Measurements from ENCODE around the gene TMEM190.
"Not testable (repeated sequence)": the region's sequence is repeated elsewhere in the genome, so short reads cannot be mapped to it uniquely, and the experiment has no call there.

TMEM190 gene

GRCh38 chr19:55376241-55376933, at the start of gene TMEM190:
Gene TMEM190 (plus strand): TSS chr19:55376826. CDS start chr19:55376854, 28 bp downstream.
- no peak for DNase-seq (ENCODE audit: low read depth)

DNA sequence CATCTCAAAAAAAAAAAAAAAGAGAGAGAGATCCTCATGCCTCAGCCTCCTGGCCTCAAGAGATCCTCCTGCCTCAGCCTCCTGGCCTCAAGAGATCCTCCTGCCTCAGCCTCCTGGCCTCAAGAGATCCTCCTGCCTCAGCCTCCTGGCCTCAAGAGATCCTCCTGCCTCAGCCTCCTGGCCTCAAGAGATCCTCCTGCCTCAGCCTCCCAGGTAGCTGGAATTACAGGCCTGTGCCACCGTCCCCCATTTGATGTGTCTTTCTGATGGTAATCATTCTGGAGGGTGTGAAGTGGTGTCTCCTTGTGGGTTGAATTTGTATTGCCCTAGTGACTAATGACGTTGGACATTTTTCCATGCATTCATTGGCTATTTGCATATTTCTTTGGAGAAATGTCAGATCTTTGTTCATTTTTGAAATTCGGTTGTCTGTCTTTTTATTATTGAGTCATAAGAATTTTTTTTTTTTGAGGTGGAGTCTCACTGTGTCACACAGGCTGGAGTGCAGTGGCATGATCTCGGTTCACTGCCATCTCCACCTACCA, 47.8 kb upstream of the TMEM190 start:
- DNase-seq (ENCODE audit: low read depth) = not testable (repeated sequence)

GRCh38 chr19:55329791-55330190, 46.8 kb upstream of the TMEM190 start:
- DNase-seq (ENCODE audit: low read depth) = not testable (repeated sequence)

DNA sequence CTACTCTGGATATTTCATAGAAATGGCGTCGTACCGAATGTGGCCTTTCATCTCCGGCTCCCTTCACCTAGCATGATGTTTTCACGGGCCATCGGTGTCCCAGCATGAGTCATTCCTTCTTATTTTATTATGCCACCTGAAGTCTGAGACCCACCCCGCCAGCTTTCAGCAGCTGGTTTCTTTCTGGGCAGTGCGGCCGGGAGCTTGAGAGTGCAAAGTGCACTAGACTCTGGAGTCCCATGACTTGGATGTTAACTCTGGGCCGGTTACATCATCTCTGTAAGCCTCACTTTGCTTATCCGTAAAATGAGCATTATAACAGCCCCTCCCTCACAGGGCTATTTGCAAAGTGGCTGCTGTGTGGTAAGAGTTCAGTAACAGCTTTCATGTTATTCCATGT, 42.8 kb upstream of the TMEM190 start:
- no peak for DNase-seq (ENCODE audit: low read depth)

DNA sequence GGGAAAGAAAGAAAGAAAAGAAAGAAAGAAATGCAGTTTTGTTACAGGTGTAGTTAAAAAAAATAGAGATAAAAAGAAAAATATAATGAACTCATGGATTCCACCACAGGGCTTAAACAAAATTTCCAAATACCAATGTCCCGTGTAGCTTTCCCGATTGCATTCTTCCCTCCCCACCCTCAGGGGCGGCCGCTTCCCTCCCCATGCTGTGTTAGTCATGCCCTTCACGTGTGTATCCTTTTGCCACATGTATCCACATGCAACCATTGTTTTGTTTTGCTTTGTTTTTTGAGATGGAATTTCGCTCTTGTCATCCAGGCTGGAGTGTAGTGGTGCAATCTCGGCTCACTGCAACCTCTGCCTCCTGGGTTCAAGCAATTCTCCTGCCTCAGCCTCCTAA, 40.5 kb upstream of the TMEM190 start:
- DNase-seq (ENCODE audit: low read depth) = no peak

- peak; percentile 100 for DNase-seq (ENCODE audit: low read depth)
Measured at GRCh38 chr19:55339105-55339888, 37.3 kb upstream of the TMEM190 start, which contains the start of gene KMT5C. Gene KMT5C (plus strand): TSS chr19:55339876. CDS start chr19:55341937, 2,061 bp downstream.

- DNase-seq (ENCODE audit: low read depth) = no peak
Measured at GRCh38 chr19:55339889-55340783, 36.5 kb upstream of the TMEM190 start.

- no peak for DNase-seq (ENCODE audit: low read depth)
Measured at GRCh38 chr19:55340784-55341147, 35.9 kb upstream of the TMEM190 start.

DNA sequence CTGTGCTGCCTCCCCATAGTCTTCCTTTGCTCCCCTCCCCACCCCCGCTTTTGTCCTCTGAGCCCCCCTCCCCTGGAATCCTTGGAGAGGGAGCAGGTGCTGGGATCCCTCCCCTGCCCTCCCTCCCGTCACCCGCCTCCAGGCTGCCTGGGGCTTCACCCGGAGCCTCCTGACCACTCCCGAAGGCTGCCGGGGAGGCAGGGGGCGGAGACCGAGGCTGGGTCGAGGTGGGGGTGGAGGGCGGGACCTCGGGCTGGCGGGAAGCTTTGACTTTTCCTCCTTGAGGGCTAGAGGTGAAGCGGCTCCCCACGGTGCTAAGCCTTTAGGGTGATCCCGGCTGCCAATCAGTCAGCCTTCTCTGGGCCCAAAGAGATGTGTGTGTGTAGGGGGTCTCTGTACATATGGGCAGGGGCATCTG, 35.4 kb upstream of the TMEM190 start:
- peak; percentile 17 for DNase-seq (ENCODE audit: low read depth)

DNA sequence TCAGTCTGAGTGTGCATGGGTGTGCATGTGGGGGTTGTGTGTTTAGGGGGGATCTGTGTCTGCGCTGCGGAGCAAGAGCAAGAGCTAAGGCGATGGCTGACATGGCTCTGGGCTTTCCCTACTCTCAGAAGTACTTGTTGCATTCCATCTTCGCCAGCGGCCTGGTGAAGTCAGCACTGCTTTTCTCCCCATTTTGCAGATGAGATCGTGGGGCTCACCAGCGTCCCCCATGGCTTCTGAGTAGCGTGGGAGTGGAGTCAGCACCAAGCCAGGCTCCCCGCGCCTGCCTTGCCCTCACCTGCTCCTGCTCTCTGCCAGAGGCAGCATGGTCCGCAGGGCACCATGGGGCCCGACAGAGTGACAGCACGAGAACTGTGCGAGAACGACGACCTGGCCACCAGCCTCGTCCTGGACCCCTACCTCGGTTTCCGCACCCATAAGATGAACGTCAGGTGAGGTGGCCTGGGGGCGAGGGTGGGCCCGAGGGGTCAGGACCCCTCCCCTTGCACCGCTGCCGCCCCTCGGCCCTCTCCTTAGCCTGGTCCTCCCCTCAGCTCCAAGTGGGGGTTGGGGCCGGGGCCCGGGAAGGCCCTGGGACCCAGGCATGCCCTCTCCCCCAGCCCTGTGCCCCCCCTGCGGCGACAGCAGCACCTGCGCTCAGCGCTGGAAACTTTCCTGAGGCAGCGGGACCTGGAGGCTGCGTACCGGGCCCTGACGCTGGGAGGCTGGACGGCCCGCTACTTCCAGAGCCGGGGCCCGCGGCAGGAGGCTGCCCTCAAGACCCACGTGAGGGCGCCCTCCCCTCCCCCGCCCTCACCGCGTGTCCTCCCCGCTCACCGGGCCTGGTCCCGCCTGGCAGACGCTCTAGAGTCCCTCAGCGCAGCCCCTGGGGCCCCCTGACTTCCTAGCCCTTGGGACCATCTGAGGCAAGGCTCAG, 34.8 kb upstream of the TMEM190 start:
- DNase-seq (ENCODE audit: low read depth) = no peak

DNA sequence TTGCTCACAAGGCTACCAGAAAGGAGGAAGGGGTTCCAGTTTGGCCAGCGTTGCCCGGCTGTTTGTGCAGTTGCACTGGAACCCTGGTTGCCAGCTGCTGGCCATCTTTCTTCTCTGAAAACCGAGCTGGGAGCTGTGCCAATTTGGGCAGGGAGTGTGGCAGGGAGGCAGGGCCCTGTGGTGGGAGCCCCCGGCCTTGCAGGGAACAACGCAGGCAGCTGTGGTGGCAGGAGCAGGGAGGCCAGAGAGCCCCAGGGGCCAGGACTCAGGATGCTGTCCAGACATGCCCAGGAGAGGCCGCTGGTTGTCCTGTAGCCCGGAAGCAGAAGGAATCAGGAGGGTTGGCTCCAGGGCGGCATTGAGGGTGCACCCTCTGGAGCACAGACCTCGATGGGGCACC, 32.2 kb upstream of the TMEM190 start:
- no peak for DNase-seq (ENCODE audit: low read depth)

GRCh38 chr19:55345101-55345817, 31.4 kb upstream of the TMEM190 start:
- no peak for DNase-seq (ENCODE audit: low read depth)

GRCh38 chr19:55345818-55346724, 30.6 kb upstream of the TMEM190 start:
- no peak for DNase-seq (ENCODE audit: low read depth)

GRCh38 chr19:55346725-55347441, 29.7 kb upstream of the TMEM190 start:
- no peak for DNase-seq (ENCODE audit: low read depth)

GRCh38 chr19:55347442-55348009, 29.1 kb upstream of the TMEM190 start:
- no peak for DNase-seq (ENCODE audit: low read depth)

DNA sequence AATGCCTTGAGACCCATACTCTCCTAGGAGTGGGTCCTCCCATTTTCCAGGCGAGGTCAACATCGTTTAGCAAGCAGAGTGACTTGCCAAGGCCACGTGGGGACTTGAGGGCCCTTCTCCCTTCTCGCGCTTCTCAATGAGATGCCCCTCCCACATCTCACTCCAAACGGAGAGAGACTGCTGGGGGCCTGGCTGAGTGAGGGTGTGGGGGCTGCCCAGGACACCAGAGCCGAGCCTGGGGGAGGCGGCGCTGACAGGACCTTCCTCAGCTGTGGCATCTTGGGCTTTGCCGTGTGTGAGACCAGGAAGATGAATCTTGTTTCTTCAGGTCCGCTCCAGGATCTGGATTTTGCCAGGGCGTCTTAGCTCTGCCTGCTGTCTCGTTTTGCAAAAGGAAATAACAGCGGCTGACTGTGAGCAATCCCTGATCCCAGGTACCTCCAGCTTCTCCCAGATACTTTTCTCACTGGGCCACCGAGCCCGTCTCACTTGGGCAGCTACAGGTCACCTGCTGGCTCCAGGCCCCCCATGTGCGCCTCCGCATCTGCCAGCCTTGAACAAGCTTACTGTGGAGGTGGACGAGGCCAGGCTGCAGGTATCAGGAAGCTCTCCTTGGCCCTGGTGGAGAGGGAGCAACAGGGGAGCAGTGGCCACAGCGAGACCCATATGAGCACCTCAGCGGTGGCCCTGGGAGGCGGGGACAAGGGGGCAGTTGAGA, 28.1 kb upstream of the TMEM190 start:
- DNase-seq (ENCODE audit: low read depth) = no peak

- DNase-seq (ENCODE audit: low read depth) = no peak
Measured at GRCh38 chr19:55350620-55351315, 25.9 kb upstream of the TMEM190 start.

All from activated T-helper 1 cell treated with Interleukin-2 at 50 U/mL for 16 hours (primary cell).